Spleen (tissue), 11 donors: ENCODE data around the gene BTK. TPM values are rescaled to one million over a fixed set of nuclear protein-coding genes. Genes with fewer than 3 reads are reported as not detected.

Source experiments
- DNase-seq: peaks from one replicate; pipeline ENCODE4 v3.0.0-alpha.2; 2020
- H3K27ac ChIP-seq, 8 donors: fragments of 200-600 bp; sonication (generic) in 7 of 8; 1 replicate in 4 of 8; 2 replicates in 4 of 8; pipeline versions ENCODE4 v1.5.0 to v1.8.0; 2016 to 2021; ENCODE audit warnings: inconsistent platforms in 4 of 8, mild to moderate bottlenecking in 4 of 8, moderate library complexity in 1 of 8
- H3K27me3 ChIP-seq, 7 donors: fragments of 200-600 bp; sonication (generic) in 6 of 7; replicated peaks in 1 of 7; 1 replicate in 4 of 7; 2 replicates in 3 of 7; pipeline versions ENCODE4 v1.5.0 to v1.8.0; 2016 to 2021; ENCODE audit warnings: inconsistent platforms in 3 of 7, mild to moderate bottlenecking in 1 of 7
- H3K36me3 ChIP-seq, 6 donors: fragments of 200-600 bp; sonication (generic) in 5 of 6; 1 replicate in 4 of 6; 2 replicates in 2 of 6; pipeline versions ENCODE4 v1.5.0 to v1.8.0; 2016 to 2021; ENCODE audit warnings: inconsistent platforms in 2 of 6
- H3K4me1 ChIP-seq, 6 donors: fragments of 200-600 bp; sonication (generic) in 5 of 6; 1 replicate in 3 of 6; 2 replicates in 3 of 6; pipeline versions ENCODE4 v1.5.0 to v1.8.0; 2016 to 2021; ENCODE audit warnings: inconsistent platforms in 3 of 6
- H3K4me3 ChIP-seq, 8 donors: fragments of 200-600 bp; sonication (generic) in 7 of 8; 1 replicate in 4 of 8; 2 replicates in 4 of 8; pipeline versions ENCODE4 v1.5.0 to v1.8.0; 2016 to 2021; ENCODE audit warnings: inconsistent platforms in 4 of 8, mild to moderate bottlenecking in 4 of 8, moderate library complexity in 2 of 8
- H3K9me3 ChIP-seq, 8 donors: fragments of 200-600 bp; sonication (generic) in 7 of 8; 1 replicate in 4 of 8; 2 replicates in 4 of 8; pipeline versions ENCODE4 v1.5.0 to v1.8.0; 2016 to 2021; ENCODE audit warnings: inconsistent platforms in 4 of 8
- POLR2A ChIP-seq, 3 donors: fragments of 450-650 bp; IDR thresholded peaks; one replicate each; pipeline ENCODE4 v1.5.1; 2017; ENCODE audit warnings: antibody characterized with exemption in 3 of 3, mild to moderate bottlenecking in 1 of 3
- POLR2AphosphoS5 ChIP-seq, 3 donors: sonication (generic); formaldehyde crosslinking; IDR thresholded peaks; one replicate each; pipeline ENCODE4 v1.5.1; 2017; ENCODE audit warnings: antibody characterized with exemption in 3 of 3
- whole genome bisulfite sequencing, 5 donors: extraction: QIAGEN DNeasy Blood & Tissue Kit in 3 of 5; methylation state at CpG; one replicate each; pipeline versions ENCODE4 v1.1.5 to v1.1.7; 2013 to 2018; 5-methylcytosine and 5-hydroxymethylcytosine counted together
- intact Hi-C: fragments of 100-400 bp; cut with DNase I; formaldehyde crosslinking; loops from one replicate; pipeline ENCODE4 v1.15.0; 2023; ENCODE audit warnings: low total_unique reads
- polyA plus RNA-seq, 3 donors: library from polyadenylated mRNA; stranded (reverse); fragments of 200-250 nt; gene quantifications; one replicate each; pipeline ENCODE4 v1.2.1, GENCODE V29; 2013
- total RNA-seq, 7 donors: library from RNA; depleted of rRNA in 3 of 7; stranded (reverse); fragments of >200 nt in 3 of 7; fragmentation: NEBNext Ultra II Directional in 4 of 7; extraction: Animal tissue kit (Norgen Biotek cat#: 25700) in 4 of 7; gene quantifications; one replicate each; pipeline versions ENCODE4 v1.1.0 to v1.2.1, GENCODE V29; 2016 to 2021
- TF ChIP-seq, protein P1 (sequence below), 11 experiments: fragments of 200-600 bp in 7 of 11; fragments of 450-650 bp in 4 of 11; sonication (generic) in 4 of 11; IDR thresholded peaks in 8 of 11; conservative IDR thresholded peaks in 3 of 11; 1 replicate in 7 of 11; 2 replicates in 4 of 11; pipeline versions ENCODE4 v1.4.0 to v1.8.0; 2016 to 2021; ENCODE audit warnings: antibody characterized with exemption in 11 of 11, inconsistent platforms in 4 of 11, mild to moderate bottlenecking in 1 of 11
- donor health status: healthy with polysubstance abuse.
- donor health status: DM: no; HTN: no; CAD: no; lungs with moderate emphysema.
- donor health status: DM: no; HTN: no; CAD: no.
- donor health status: Bipolar disorder and iron deficiency.
- donor health status: healthy.
- donor health status: DM: no; HTN: no; CAD: no.
- donor health status: DM: yes; HTN: yes; CAD: no.

Gene BTK
- total and polyA plus RNA-seq, 10 donors = 70.7 to 139 (median 82.6) TPM

GRCh38 chrX:101377547-101377946, 8.4 kb downstream of the BTK start:
- no peak for DNase-seq
- Histone ChIP-seq H3K9me3 (no peaks in the 10 kb centered on the region), H3K27ac (peak overlapping the region in 4 of 8 donors; percentile 17 to 66 (median 29)), H3K4me3 (no peak overlapping the region), H3K4me1 (peaks cover 0 to 8% (median 0%) of the 10 kb centered on the region in 6 donors), H3K36me3 (peaks cover 0 to 19% (median 0%) of the 10 kb centered on the region in 6 donors), H3K27me3 (no peaks in the 10 kb centered on the region)
- TF ChIP-seq POLR2A (IDR thresholded peaks at IDR 0.05) (no peak), POLR2AphosphoS5 (IDR thresholded peaks at IDR 0.05) (no peak)
- TF ChIP-seq, protein P1, sequence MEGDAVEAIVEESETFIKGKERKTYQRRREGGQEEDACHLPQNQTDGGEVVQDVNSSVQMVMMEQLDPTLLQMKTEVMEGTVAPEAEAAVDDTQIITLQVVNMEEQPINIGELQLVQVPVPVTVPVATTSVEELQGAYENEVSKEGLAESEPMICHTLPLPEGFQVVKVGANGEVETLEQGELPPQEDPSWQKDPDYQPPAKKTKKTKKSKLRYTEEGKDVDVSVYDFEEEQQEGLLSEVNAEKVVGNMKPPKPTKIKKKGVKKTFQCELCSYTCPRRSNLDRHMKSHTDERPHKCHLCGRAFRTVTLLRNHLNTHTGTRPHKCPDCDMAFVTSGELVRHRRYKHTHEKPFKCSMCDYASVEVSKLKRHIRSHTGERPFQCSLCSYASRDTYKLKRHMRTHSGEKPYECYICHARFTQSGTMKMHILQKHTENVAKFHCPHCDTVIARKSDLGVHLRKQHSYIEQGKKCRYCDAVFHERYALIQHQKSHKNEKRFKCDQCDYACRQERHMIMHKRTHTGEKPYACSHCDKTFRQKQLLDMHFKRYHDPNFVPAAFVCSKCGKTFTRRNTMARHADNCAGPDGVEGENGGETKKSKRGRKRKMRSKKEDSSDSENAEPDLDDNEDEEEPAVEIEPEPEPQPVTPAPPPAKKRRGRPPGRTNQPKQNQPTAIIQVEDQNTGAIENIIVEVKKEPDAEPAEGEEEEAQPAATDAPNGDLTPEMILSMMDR (IDR thresholded peaks at IDR 0.05 in 8 of 11, conservative IDR thresholded peaks at IDR 0.05 in 3 of 11) = no peak
- WGBS, 5 donors = 25 to 70% (median 47%) methylated on average over 1 of the region's 1 CpG
- intact Hi-C loops = no loop called here

DNA sequence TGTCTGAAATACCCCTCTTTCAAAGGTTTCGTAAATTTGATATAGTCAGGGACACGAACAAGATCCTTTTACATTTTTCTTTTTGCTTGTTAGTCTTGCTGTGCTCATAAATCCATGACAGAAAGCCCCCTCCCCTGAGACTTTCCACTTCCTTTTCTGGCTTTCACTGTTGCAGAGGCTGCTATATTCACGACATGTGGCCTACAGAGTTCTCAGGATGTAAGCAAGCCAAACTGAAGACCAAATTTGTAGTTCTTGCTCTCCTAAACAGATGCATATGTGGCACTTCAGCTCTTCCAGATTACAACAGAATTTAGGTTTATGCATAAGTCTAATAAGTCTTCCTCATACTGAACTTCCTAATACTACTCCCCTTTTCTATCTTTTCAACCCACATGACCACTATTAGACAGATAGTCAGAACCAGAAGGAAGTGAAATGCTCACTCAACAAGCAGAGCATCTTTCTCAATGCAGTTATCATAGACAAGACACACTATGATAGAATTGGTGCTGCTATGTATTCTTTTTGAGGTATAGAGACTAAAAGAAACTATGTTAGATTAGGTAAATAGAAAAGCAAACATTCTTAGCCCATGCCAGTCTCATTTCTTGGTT, 15.0 kb downstream of the BTK start:
- no peak for DNase-seq
- no peak overlapping the region for H3K4me3 ChIP-seq
- 38 to 47% (median 41%) methylated on average over 3 of the region's 3 CpGs for WGBS, 5 donors
- H3K4me1 ChIP-seq = peaks cover 0 to 27% (median 0%) of the 10 kb centered on the region in 6 donors
- peak overlapping the region in 2 of 8 donors; percentile 37 to 45 for H3K27ac ChIP-seq
- TF ChIP-seq POLR2A (IDR thresholded peaks at IDR 0.05) (no peak), POLR2AphosphoS5 (IDR thresholded peaks at IDR 0.05) (no peak)
- TF ChIP-seq, protein P1 (IDR thresholded peaks at IDR 0.05 in 8 of 11, conservative IDR thresholded peaks at IDR 0.05 in 3 of 11) = no peak
- peaks cover 0 to 6% (median 0%) of the 10 kb centered on the region in 7 donors for H3K27me3 ChIP-seq
- H3K36me3 ChIP-seq = peaks cover 0 to 66% (median 0%) of the 10 kb centered on the region in 6 donors
- H3K9me3 ChIP-seq = no peaks in the 10 kb centered on the region
- intact Hi-C loops = no loop called here

DNA sequence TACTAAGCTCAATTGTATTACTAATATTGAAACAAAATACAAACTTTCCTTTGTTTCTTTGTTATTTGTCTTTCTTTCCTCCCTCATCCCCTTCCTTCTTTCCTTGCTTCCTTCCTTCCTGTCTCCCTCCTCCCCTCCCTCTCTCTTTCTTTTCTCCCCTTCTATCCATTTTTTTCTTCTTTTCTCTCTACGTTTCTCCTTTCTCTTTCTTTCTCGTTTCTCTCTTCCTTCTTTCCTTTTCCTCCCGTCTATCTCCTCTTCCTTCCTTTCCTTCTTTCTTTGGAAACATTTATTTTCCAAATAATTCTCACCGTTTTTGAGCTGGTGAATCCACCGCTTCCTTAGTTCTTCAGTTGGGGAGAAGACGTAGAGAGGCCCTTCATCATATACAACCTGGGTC, 16.3 kb downstream of the BTK start:
- H3K27me3 ChIP-seq = peaks cover 0 to 6% (median 0%) of the 10 kb centered on the region in 7 donors
- H3K9me3 ChIP-seq = no peaks in the 10 kb centered on the region
- peaks cover 0 to 27% (median 0%) of the 10 kb centered on the region in 6 donors for H3K4me1 ChIP-seq
- no peak for DNase-seq
- 61 to 76% (median 70%) methylated on average over 6 of the region's 6 CpGs for WGBS, 5 donors
- H3K36me3 ChIP-seq = peaks cover 0 to 76% (median 0%) of the 10 kb centered on the region in 6 donors
- TF ChIP-seq, protein P1 (IDR thresholded peaks at IDR 0.05 in 8 of 11, conservative IDR thresholded peaks at IDR 0.05 in 3 of 11) = no peak
- TF ChIP-seq POLR2AphosphoS5 (IDR thresholded peaks at IDR 0.05) (no peak), POLR2A (IDR thresholded peaks at IDR 0.05) (no peak)
- intact Hi-C loops = no loop called here
- H3K4me3 ChIP-seq = no peak overlapping the region
- H3K27ac ChIP-seq = peak overlapping the region in 3 of 8 donors; percentile 27 to 45 (median 37)

GRCh38 chrX:101368800-101369199, 17.2 kb downstream of the BTK start:
- H3K4me3 ChIP-seq = no peak overlapping the region
- H3K27ac ChIP-seq = peak overlapping the region in 4 of 8 donors; percentile 20 to 37 (median 30)
- no peaks in the 10 kb centered on the region for H3K9me3 ChIP-seq
- H3K27me3 ChIP-seq = peaks cover 0 to 6% (median 0%) of the 10 kb centered on the region in 7 donors
- peaks cover 0 to 27% (median 0%) of the 10 kb centered on the region in 6 donors for H3K4me1 ChIP-seq
- TF ChIP-seq POLR2AphosphoS5 (IDR thresholded peaks at IDR 0.05) (peak in 1 of 3 donors; percentile 13), POLR2A (IDR thresholded peaks at IDR 0.05) (no peak)
- TF ChIP-seq, protein P1 (IDR thresholded peaks at IDR 0.05 in 8 of 11, conservative IDR thresholded peaks at IDR 0.05 in 3 of 11) = no peak
- DNase-seq = no peak
- H3K36me3 ChIP-seq = peaks cover 0 to 68% (median 0%) of the 10 kb centered on the region in 6 donors
- intact Hi-C loops = no loop called here
